HepG2 (cell line): ENCODE measurements around the gene ANKAR. TPM values are rescaled to one million over a fixed set of nuclear protein-coding genes. Genes with fewer than 3 reads are reported as not detected.

Experiments used
- ATAC-seq: fragments of 200-7000 bp; cut with Tn5 transposase; 3 replicates; pipeline ENCODE4 v1.9.1; 2020; ENCODE audit warnings: mild to moderate bottlenecking, moderate library complexity
- BruUV-seq: library from RNA; stranded (reverse); fragments of 400-500 nt; replicated peaks from 2 replicates; lab custom pipeline; 2021; lab: Mats Ljungman, UMichigan
- CTCF ChIA-PET: fragments of 300-600 bp; formaldehyde crosslinking; extraction: SDS; loops from one replicate; lab custom pipeline; 2021; ENCODE audit warnings: low total read pairs, inconsistent platforms, low intra/inter-chr PET ratio; lab: Yijun Ruan, JAX
- POLR2A ChIA-PET: fragments of 350-600 bp; sonication (Branson Sonifier 250); formaldehyde crosslinking; loops from one replicate; lab custom pipeline; 2020; ENCODE audit warnings: antibody characterized with exemption, inconsistent platforms; lab: Yijun Ruan, JAX
- DNase-seq: peaks from one replicate; pipeline ENCODE4 v3.0.0-alpha.2; 2015; ENCODE audit warnings: low spot score
- FAIRE-seq: peaks from 3 replicates; lab custom pipeline; 2011; peaks lifted over from hg19 to GRCh38; lab: Jason Lieb, UNC
- H2AFZ ChIP-seq: one replicate; pipeline ENCODE4 v1.6.1; 2011; ENCODE audit warnings: low read length, inconsistent platforms
- H3K27ac ChIP-seq: fragments of 300-600 bp; 3 replicates; pipeline ENCODE4 v1.8.0; 2011; ENCODE audit warnings: mixed run types, mild to moderate bottlenecking, mixed read lengths, low read length, inconsistent platforms; ENCODE audit not compliant: insufficient read depth; ENCODE audit errors: extremely low read length
- H3K27me3 ChIP-seq, 2 experiments: fragments of 200-600 bp in 1 of 2; 2 replicates in 1 of 2; 3 replicates in 1 of 2; pipeline versions ENCODE4 v1.6.0 to v1.8.0; 2011; ENCODE audit warnings: low read length in 2 of 2, mild to moderate bottlenecking in 2 of 2, moderate library complexity in 2 of 2, inconsistent platforms in 1 of 2; ENCODE audit not compliant: insufficient read depth in 2 of 2, control insufficient read depth in 1 of 2
- H3K36me3 ChIP-seq, 2 experiments: fragments of 200-600 bp in 1 of 2; replicated peaks in 1 of 2; 2 replicates in 1 of 2; 3 replicates in 1 of 2; pipeline versions ENCODE4 v1.5.1 to v1.8.0; 2011; ENCODE audit warnings: low read length in 2 of 2, inconsistent platforms in 1 of 2; ENCODE audit not compliant: insufficient read depth in 2 of 2, control insufficient read depth in 1 of 2
- H3K4me1 ChIP-seq: 2 replicates; pipeline ENCODE4 v1.5.1; 2012; ENCODE audit warnings: low read length, inconsistent platforms; ENCODE audit not compliant: insufficient read depth
- H3K4me2 ChIP-seq: 2 replicates; pipeline ENCODE4 v1.6.0; 2011; ENCODE audit warnings: low read depth, low read length, inconsistent platforms
- H3K4me3 ChIP-seq, 3 experiments: fragments of 200-600 bp in 1 of 3; sonication (generic), shearing (Covaris generic) in 1 of 3; replicated peaks in 1 of 3; 2 replicates each; pipeline ENCODE4 v1.5.1; 2011 to 2016; ENCODE audit warnings: low read length in 3 of 3, inconsistent platforms in 2 of 3, low read depth in 2 of 3, mild to moderate bottlenecking in 2 of 3, control low read depth in 1 of 3, mixed read lengths in 1 of 3; ENCODE audit not compliant: insufficient read depth in 1 of 3
- H3K79me2 ChIP-seq: one replicate; pipeline ENCODE4 v1.6.1; 2011; ENCODE audit warnings: low read length, inconsistent platforms; ENCODE audit not compliant: insufficient read depth
- H3K9ac ChIP-seq: 2 replicates; pipeline ENCODE4 v1.6.0; 2011; ENCODE audit warnings: mild to moderate bottlenecking, low read depth, low read length, inconsistent platforms; ENCODE audit not compliant: insufficient read depth
- H3K9me3 ChIP-seq: 2 replicates; pipeline ENCODE4 v1.5.1; 2012; ENCODE audit warnings: mild to moderate bottlenecking, low read length
- H4K20me1 ChIP-seq: 2 replicates; pipeline ENCODE4 v1.6.0; 2011; ENCODE audit warnings: inconsistent platforms, mild to moderate bottlenecking, low read length, moderate library complexity; ENCODE audit not compliant: insufficient read depth
- GATA4 ChIP-seq: sonication (generic); IDR thresholded peaks from 2 replicates; pipeline ENCODE4 v1.6.1; 2016; ENCODE audit warnings: antibody characterized with exemption, low read depth, borderline replicate concordance
- LCORL ChIP-seq, 2 experiments: fragments of 450-650 bp in 1 of 2; sonication (generic) in 1 of 2; formaldehyde crosslinking in 1 of 2; IDR thresholded peaks; 2 replicates each; pipeline versions ENCODE4 v1.5.0 to v1.6.1; 2017 to 2020; ENCODE audit warnings: antibody characterized with exemption in 1 of 2, missing genetic modification reagents in 1 of 2
- NFIB ChIP-seq: sonication (generic); formaldehyde crosslinking; IDR thresholded peaks from 2 replicates; pipeline ENCODE4 v1.9.0; 2021; ENCODE audit warnings: missing genetic modification reagents, mild to moderate bottlenecking, borderline replicate concordance
- ZKSCAN1 ChIP-seq: fragments of 150-350 bp; IDR thresholded peaks from 2 replicates; pipeline ENCODE4 v1.6.1; 2014; ENCODE audit warnings: low read length
- ZNF724P ChIP-seq: sonication (generic); formaldehyde crosslinking; IDR thresholded peaks from 2 replicates; pipeline ENCODE4 v1.8.0; 2022; ENCODE audit warnings: missing genetic modification reagents, borderline replicate concordance
- in situ Hi-C: cut with HindIII; loops from 2 replicates; pipeline ENCODE4 v1.10.0; 2017; ENCODE audit warnings: low pct_unique_long_range_greater_than_20kb; ENCODE audit not compliant: extremely low pct_ligation_motif_present
- intact Hi-C: fragments of 100-400 bp; cut with micrococcal nuclease; formaldehyde crosslinking; loops from one replicate; pipeline ENCODE4 v1.10.0; 2022; ENCODE audit not compliant: unreplicated experiment
- polyA plus RNA-seq, 8 experiments: library from polyadenylated mRNA; depleted of rRNA in 3 of 8; stranded (reverse) in 7 of 8; unstranded in 1 of 8; fragments of >200 nt; fragmentation: Illumina TruSeq in 4 of 8; extraction: Trizol in 4 of 8; gene quantifications; 2 replicates each; pipeline versions ENCODE4 v1.2.1 to v1.2.3, GENCODE V29; 2011 to 2016; ENCODE audit warnings: low read depth in 4 of 8, missing spikeins in 1 of 8, mixed read lengths in 1 of 8; ENCODE audit not compliant: insufficient read depth in 1 of 8
- total RNA-seq, 5 experiments: library from RNA; depleted of rRNA; stranded (reverse); fragments of >200 nt; fragmentation: Illumina TruSeq; extraction: Trizol; gene quantifications; 2 replicates each; pipeline ENCODE4 v1.2.3, GENCODE V29; 2016; ENCODE audit warnings: low read depth in 1 of 5
- TF ChIP-seq, protein P1 (sequence below), 2 experiments: fragments of 450-650 bp in 1 of 2; sonication (generic) in 1 of 2; formaldehyde crosslinking in 1 of 2; IDR thresholded peaks; 2 replicates each; pipeline versions ENCODE4 v1.6.1 to v1.8.0; 2016 to 2022; ENCODE audit warnings: antibody characterized with exemption in 1 of 2, mild to moderate bottlenecking in 1 of 2, missing genetic modification reagents in 1 of 2
- TF ChIP-seq, protein P2 (sequence below): sonication (generic); formaldehyde crosslinking; IDR thresholded peaks from 2 replicates; pipeline ENCODE4 v1.8.1; 2023; ENCODE audit warnings: mild to moderate bottlenecking, inconsistent platforms, moderate library complexity, missing genetic modification reagents, borderline replicate concordance
- TF ChIP-seq, protein P3 (sequence below): sonication (generic); formaldehyde crosslinking; IDR thresholded peaks from 2 replicates; pipeline ENCODE4 v1.5.0; 2020; ENCODE audit warnings: mild to moderate bottlenecking, missing genetic modification reagents, borderline replicate concordance

ANKAR gene
- total and polyA plus RNA-seq, 2 of the 13 experiments (the other 11 are each of a cell fraction or from before 2014, with no cell fraction given) = 3.6 to 5.0 TPM

DNA sequence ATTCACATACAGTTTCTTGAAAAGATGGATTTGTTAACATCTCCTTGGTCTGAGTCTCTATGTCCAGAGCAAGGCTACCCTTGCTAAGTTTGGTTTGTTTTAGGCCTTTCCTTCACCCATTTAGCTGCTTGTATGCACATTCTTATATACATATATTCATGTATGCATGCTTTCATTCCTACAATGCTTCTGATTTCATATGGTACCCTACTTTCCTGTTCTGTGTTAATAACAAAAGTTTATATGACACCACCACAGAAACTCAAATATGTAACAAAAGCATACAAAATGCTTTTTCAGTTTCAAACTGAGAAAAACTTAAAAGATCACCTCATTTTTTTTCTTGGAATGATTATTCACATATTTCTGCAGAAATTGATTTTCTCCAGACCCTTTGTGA is 48.7 kb downstream of the ANKAR start:
- Histone ChIP-seq H3K79me2 (no peaks in the 10 kb centered on the region), H3K4me3 (no peak overlapping the region), H3K27me3 (no peaks in the 10 kb centered on the region), H2AFZ (no peak overlapping the region), H3K4me1 (no peaks in the 10 kb centered on the region), H4K20me1 (no peaks in the 10 kb centered on the region), H3K9ac (no peak overlapping the region), H3K36me3 (no peaks in the 10 kb centered on the region), H3K4me2 (no peak overlapping the region), H3K27ac (no peak overlapping the region), H3K9me3 (no peaks in the 10 kb centered on the region)
- ChIA-PET CTCF (no interaction called here), POLR2A (no interaction called here)
- DNase-seq (no peak), ATAC-seq (no peak), FAIRE-seq (no peak)
- TF ChIP-seq LCORL (IDR thresholded peaks at IDR 0.05) = no peak
- TF ChIP-seq LCORL (CRISPR knock-in tag; IDR thresholded peaks at IDR 0.05) = no peak
- TF ChIP-seq, protein P1, sequence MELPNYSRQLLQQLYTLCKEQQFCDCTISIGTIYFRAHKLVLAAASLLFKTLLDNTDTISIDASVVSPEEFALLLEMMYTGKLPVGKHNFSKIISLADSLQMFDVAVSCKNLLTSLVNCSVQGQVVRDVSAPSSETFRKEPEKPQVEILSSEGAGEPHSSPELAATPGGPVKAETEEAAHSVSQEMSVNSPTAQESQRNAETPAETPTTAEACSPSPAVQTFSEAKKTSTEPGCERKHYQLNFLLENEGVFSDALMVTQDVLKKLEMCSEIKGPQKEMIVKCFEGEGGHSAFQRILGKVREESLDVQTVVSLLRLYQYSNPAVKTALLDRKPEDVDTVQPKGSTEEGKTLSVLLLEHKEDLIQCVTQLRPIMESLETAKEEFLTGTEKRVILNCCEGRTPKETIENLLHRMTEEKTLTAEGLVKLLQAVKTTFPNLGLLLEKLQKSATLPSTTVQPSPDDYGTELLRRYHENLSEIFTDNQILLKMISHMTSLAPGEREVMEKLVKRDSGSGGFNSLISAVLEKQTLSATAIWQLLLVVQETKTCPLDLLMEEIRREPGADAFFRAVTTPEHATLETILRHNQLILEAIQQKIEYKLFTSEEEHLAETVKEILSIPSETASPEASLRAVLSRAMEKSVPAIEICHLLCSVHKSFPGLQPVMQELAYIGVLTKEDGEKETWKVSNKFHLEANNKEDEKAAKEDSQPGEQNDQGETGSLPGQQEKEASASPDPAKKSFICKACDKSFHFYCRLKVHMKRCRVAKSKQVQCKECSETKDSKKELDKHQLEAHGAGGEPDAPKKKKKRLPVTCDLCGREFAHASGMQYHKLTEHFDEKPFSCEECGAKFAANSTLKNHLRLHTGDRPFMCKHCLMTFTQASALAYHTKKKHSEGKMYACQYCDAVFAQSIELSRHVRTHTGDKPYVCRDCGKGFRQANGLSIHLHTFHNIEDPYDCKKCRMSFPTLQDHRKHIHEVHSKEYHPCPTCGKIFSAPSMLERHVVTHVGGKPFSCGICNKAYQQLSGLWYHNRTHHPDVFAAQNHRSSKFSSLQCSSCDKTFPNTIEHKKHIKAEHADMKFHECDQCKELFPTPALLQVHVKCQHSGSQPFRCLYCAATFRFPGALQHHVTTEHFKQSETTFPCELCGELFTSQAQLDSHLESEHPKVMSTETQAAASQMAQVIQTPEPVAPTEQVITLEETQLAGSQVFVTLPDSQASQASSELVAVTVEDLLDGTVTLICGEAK (IDR thresholded peaks at IDR 0.05) = no peak
- TF ChIP-seq, protein P1 (CRISPR knock-in tag; IDR thresholded peaks at IDR 0.05) = no peak
- TF ChIP-seq, protein P2, sequence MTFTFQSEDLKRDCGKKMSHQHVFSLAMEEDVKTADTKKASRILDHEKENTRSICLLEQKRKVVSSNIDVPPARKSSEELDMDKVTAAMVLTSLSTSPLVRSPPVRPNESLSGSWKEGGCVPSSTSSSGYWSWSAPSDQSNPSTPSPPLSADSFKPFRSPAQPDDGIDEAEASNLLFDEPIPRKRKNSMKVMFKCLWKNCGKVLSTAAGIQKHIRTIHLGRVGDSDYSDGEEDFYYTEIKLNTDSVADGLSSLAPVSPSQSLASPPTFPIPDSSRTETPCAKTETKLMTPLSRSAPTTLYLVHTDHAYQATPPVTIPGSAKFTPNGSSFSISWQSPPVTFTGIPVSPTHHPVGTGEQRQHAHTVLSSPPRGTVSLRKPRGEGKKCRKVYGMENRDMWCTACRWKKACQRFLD = no peak
- TF ChIP-seq GATA4 = no peak
- TF ChIP-seq, protein P3, sequence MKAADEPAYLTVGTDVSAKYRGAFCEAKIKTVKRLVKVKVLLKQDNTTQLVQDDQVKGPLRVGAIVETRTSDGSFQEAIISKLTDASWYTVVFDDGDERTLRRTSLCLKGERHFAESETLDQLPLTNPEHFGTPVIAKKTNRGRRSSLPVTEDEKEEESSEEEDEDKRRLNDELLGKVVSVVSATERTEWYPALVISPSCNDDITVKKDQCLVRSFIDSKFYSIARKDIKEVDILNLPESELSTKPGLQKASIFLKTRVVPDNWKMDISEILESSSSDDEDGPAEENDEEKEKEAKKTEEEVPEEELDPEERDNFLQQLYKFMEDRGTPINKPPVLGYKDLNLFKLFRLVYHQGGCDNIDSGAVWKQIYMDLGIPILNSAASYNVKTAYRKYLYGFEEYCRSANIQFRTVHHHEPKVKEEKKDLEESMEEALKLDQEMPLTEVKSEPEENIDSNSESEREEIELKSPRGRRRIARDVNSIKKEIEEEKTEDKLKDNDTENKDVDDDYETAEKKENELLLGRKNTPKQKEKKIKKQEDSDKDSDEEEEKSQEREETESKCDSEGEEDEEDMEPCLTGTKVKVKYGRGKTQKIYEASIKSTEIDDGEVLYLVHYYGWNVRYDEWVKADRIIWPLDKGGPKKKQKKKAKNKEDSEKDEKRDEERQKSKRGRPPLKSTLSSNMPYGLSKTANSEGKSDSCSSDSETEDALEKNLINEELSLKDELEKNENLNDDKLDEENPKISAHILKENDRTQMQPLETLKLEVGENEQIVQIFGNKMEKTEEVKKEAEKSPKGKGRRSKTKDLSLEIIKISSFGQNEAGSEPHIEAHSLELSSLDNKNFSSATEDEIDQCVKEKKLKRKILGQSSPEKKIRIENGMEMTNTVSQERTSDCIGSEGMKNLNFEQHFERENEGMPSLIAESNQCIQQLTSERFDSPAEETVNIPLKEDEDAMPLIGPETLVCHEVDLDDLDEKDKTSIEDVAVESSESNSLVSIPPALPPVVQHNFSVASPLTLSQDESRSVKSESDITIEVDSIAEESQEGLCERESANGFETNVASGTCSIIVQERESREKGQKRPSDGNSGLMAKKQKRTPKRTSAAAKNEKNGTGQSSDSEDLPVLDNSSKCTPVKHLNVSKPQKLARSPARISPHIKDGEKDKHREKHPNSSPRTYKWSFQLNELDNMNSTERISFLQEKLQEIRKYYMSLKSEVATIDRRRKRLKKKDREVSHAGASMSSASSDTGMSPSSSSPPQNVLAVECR (CRISPR knock-in tag) = no peak
- TF ChIP-seq ZNF724P (CRISPR knock-in tag) = no peak
- TF ChIP-seq ZKSCAN1 = no peak
- no peak for TF ChIP-seq NFIB (CRISPR knock-in tag)
- in situ Hi-C loops = no loop called here
- BruUV-seq = no TSS peak
- intact Hi-C loops = no loop called here
